GM23338 (cell line): ENCODE measurements around the gene COL15A1. TPM values are rescaled to one million over a fixed set of nuclear protein-coding genes. Genes with fewer than 3 reads are reported as not detected.

ENCODE experiments used
- ATAC-seq: fragments of 200-7000 bp; cut with Tn5 transposase; 3 replicates; pipeline ENCODE4 v1.9.1; 2020
- DNase-seq: peaks from one replicate; pipeline ENCODE4 v3.0.0-alpha.2; 2015; ENCODE audit warnings: low spot score
- H2AFZ ChIP-seq: fragments of 200-600 bp; sonication (generic); 2 replicates; pipeline ENCODE4 v1.8.0; 2016; ENCODE audit warnings: antibody characterized with exemption, mild to moderate bottlenecking, moderate library complexity
- H3F3A ChIP-seq: fragments of 200-600 bp; sonication (generic); replicated peaks from 2 replicates; pipeline ENCODE4 v1.8.0; 2017; ENCODE audit warnings: antibody characterized with exemption, mixed run types, low read depth
- H3K27ac ChIP-seq: fragments of 200-600 bp; sonication (generic); 2 replicates; pipeline ENCODE4 v1.6.1; 2016; ENCODE audit warnings: low read depth
- H3K27me3 ChIP-seq: fragments of 200-600 bp; sonication (generic); 2 replicates; pipeline ENCODE4 v1.8.0; 2016; ENCODE audit warnings: mild to moderate bottlenecking, mixed run types, moderate library complexity; ENCODE audit not compliant: insufficient read depth
- H3K36me3 ChIP-seq: fragments of 200-600 bp; sonication (generic); 2 replicates; pipeline ENCODE4 v1.8.0; 2016; ENCODE audit warnings: mild to moderate bottlenecking; ENCODE audit not compliant: insufficient read depth
- H3K4me1 ChIP-seq: fragments of 200-600 bp; sonication (generic); 2 replicates; pipeline ENCODE4 v1.8.0; 2016; ENCODE audit warnings: mild to moderate bottlenecking, moderate library complexity; ENCODE audit not compliant: insufficient read depth
- H3K4me2 ChIP-seq: fragments of 200-600 bp; sonication (generic); 2 replicates; pipeline ENCODE4 v1.7.1; 2017; ENCODE audit warnings: mixed run types
- H3K4me3 ChIP-seq: fragments of 200-600 bp; sonication (generic); 2 replicates; pipeline ENCODE4 v1.6.1; 2016; ENCODE audit warnings: mixed run types
- H3K79me2 ChIP-seq: fragments of 200-600 bp; sonication (generic); replicated peaks from 2 replicates; pipeline ENCODE4 v1.8.0; 2017; ENCODE audit warnings: mild to moderate bottlenecking; ENCODE audit not compliant: insufficient read depth
- H3K9me2 ChIP-seq: fragments of 200-600 bp; sonication (generic); 2 replicates; pipeline ENCODE4 v1.8.0; 2017; ENCODE audit not compliant: insufficient read depth
- H4K20me1 ChIP-seq: fragments of 200-600 bp; sonication (generic); replicated peaks from 2 replicates; pipeline ENCODE4 v1.8.0; 2017; ENCODE audit warnings: mild to moderate bottlenecking; ENCODE audit not compliant: insufficient read depth
- H3K27ac Mint-ChIP-seq: 2 replicates; pipeline ENCODE4 v1.8.0; 2020; ENCODE audit warnings: inconsistent platforms, mild to moderate bottlenecking, moderate library complexity, mixed read lengths
- H3K27me3 Mint-ChIP-seq: 3 replicates; pipeline ENCODE4 v1.8.0; 2022; ENCODE audit warnings: low read depth, mild to moderate bottlenecking, moderate library complexity, mixed read lengths, inconsistent platforms; ENCODE audit not compliant: insufficient read depth, poor library complexity
- H3K36me3 Mint-ChIP-seq: 3 replicates; pipeline ENCODE4 v1.8.0; 2021; ENCODE audit warnings: low read depth, mild to moderate bottlenecking, inconsistent platforms, moderate library complexity, mixed read lengths
- H3K4me1 Mint-ChIP-seq: 3 replicates; pipeline ENCODE4 v1.8.0; 2020; ENCODE audit warnings: mild to moderate bottlenecking, inconsistent platforms, mixed read lengths
- H3K4me3 Mint-ChIP-seq: 3 replicates; pipeline ENCODE4 v1.8.0; 2021; ENCODE audit warnings: moderate library complexity, mild to moderate bottlenecking, inconsistent platforms, mixed read lengths
- H3K9me3 Mint-ChIP-seq: 3 replicates; pipeline ENCODE4 v1.8.0; 2020; ENCODE audit warnings: moderate library complexity, mild to moderate bottlenecking, inconsistent platforms, mixed read lengths
- CREB1 ChIP-seq: fragments of 250-450 bp; sonication (Bioruptor Pico); IDR thresholded peaks from 2 replicates; pipeline ENCODE4 v1.5.0; 2020; ENCODE audit warnings: low read depth, mild to moderate bottlenecking, moderate library complexity
- EZH2 ChIP-seq: fragments of 200-600 bp; sonication (generic); IDR thresholded peaks from one replicate; pipeline ENCODE4 v1.8.0; 2017; ENCODE audit warnings: antibody characterized with exemption, mild to moderate bottlenecking, low read depth; ENCODE audit not compliant: unreplicated experiment
- EZH2phosphoT487 ChIP-seq: fragments of 200-600 bp; sonication (generic); IDR thresholded peaks from one replicate; pipeline ENCODE4 v1.8.1; 2018; ENCODE audit warnings: antibody characterized with exemption; ENCODE audit not compliant: unreplicated experiment
- JUNB ChIP-seq: IDR thresholded peaks from one replicate; pipeline ENCODE4 v1.6.1; 2016; ENCODE audit warnings: antibody characterized with exemption; ENCODE audit not compliant: unreplicated experiment
- POLR2AphosphoS5 ChIP-seq: IDR thresholded peaks from 2 replicates; pipeline ENCODE4 v1.6.1; 2016; ENCODE audit warnings: antibody characterized with exemption, low read depth
- ZNF114 ChIP-seq: fragments of 250-450 bp; sonication (Bioruptor Pico); IDR thresholded peaks from 2 replicates; pipeline ENCODE4 v1.5.0; 2020; ENCODE audit warnings: mild to moderate bottlenecking, moderate library complexity
- ZNF331 ChIP-seq: fragments of 250-450 bp; sonication (Bioruptor Pico); IDR thresholded peaks from 2 replicates; pipeline ENCODE4 v1.5.0; 2020; ENCODE audit warnings: low read depth, mild to moderate bottlenecking, moderate library complexity
- ZNF462 ChIP-seq: fragments of 250-450 bp; sonication (Bioruptor Pico); IDR thresholded peaks from 2 replicates; pipeline ENCODE4 v1.5.0; 2020; ENCODE audit warnings: mild to moderate bottlenecking, moderate library complexity
- polyA plus RNA-seq: library from polyadenylated mRNA; unstranded; fragments of >200 nt; fragmentation: Nextera tagmentation; extraction: Ambion mirVana; gene quantifications from 2 replicates; pipeline ENCODE4 v1.2.1, GENCODE V29; 2016
- total RNA-seq: library from RNA; depleted of rRNA; stranded (reverse); fragments of >200 nt; shearing (Covaris generic); gene quantifications from 2 replicates; pipeline ENCODE4 v1.2.3, GENCODE V29; 2014

COL15A1 gene
- total and polyA plus RNA-seq, 2 experiments from 2014 or later: 0.17 to 0.18 TPM

GRCh38 chr9:98992107-98992884, 48.6 kb downstream of the COL15A1 start:
- peaks cover 3% of the 10 kb centered on the region; the same call in 1 of the 3 replicates for H3K4me1 Mint-ChIP-seq
- Histone ChIP-seq H3K4me2 (no peak overlapping the region), H3K9me2 (peaks cover 4% of the 10 kb centered on the region; the same call in 1 of the 2 replicates), H2AFZ (no peak overlapping the region), H3K27ac (no peak overlapping the region), H3K27me3 (no peaks in the 10 kb centered on the region), H3K4me1 (no peaks in the 10 kb centered on the region), H3K36me3 (no peaks in the 10 kb centered on the region), H4K20me1 (no peaks in the 10 kb centered on the region), H3F3A (no peaks in the 10 kb centered on the region), H3K79me2 (no peaks in the 10 kb centered on the region), H3K4me3 (no peak overlapping the region)
- TF ChIP-seq POLR2AphosphoS5 (no peak), CREB1 (CRISPR knock-in tag) (no peak), ZNF331 (CRISPR knock-in tag) (no peak), ZNF114 (no peak), JUNB (no peak), EZH2 (no peak), ZNF462 (CRISPR knock-in tag) (no peak), EZH2phosphoT487 (no peak)
- no peak overlapping the region for H3K4me3 Mint-ChIP-seq
- no peak overlapping the region for H3K27ac Mint-ChIP-seq
- peaks cover 15% of the 10 kb centered on the region for H3K27me3 Mint-ChIP-seq
- no peak for DNase-seq
- H3K9me3 Mint-ChIP-seq: peaks cover 34% of the 10 kb centered on the region
- no peak for ATAC-seq
- H3K36me3 Mint-ChIP-seq: peaks cover 11% of the 10 kb centered on the region
